Measurements from ENCODE around the gene PLS1.
"Not testable (repeated sequence)": the region's sequence is repeated elsewhere in the genome, so short reads cannot be mapped to it uniquely, and the experiment has no call there.

Gene PLS1

GRCh38 chr3:142586803-142587406 is 9.3 kb upstream of the PLS1 start:
- H3K4me3 ChIP-seq (ENCODE audit: low read length): no peak overlapping the region
- TF ChIP-seq CTCF (conservative IDR thresholded peaks at IDR 0.05; ENCODE audit: low read depth, low read length): peak; percentile 66
- DNase-seq (ENCODE audit: low read depth): peak; percentile 51

- DNase-seq (ENCODE audit: low read depth): no peak
- no peak for TF ChIP-seq CTCF (conservative IDR thresholded peaks at IDR 0.05; ENCODE audit: low read depth, low read length)
- H3K4me3 ChIP-seq (ENCODE audit: low read length): no peak overlapping the region
Measured at GRCh38 chr3:142588703-142589102, 7.5 kb upstream of the PLS1 start.

- not testable (repeated sequence) for DNase-seq (ENCODE audit: low read depth); H3K4me3 ChIP-seq (ENCODE audit: low read length)
Measured at GRCh38 chr3:142592268-142592667, 3.9 kb upstream of the PLS1 start.

GRCh38 chr3:142595141-142595540 is 1.1 kb upstream of the PLS1 start:
- H3K4me3 ChIP-seq (ENCODE audit: low read length): no peak overlapping the region
- TF ChIP-seq CTCF (conservative IDR thresholded peaks at IDR 0.05; ENCODE audit: low read depth, low read length): no peak
- DNase-seq (ENCODE audit: low read depth): no peak

- peak; percentile 96 for DNase-seq (ENCODE audit: low read depth)
- H3K4me3 ChIP-seq (ENCODE audit: low read length): peak overlapping the region; percentile 82
- no peak for TF ChIP-seq CTCF (conservative IDR thresholded peaks at IDR 0.05; ENCODE audit: low read depth, low read length)
Measured at GRCh38 chr3:142595581-142595950, 627 bp upstream of the PLS1 start.

- TF ChIP-seq CTCF (conservative IDR thresholded peaks at IDR 0.05; ENCODE audit: low read depth, low read length): no peak
- no peak for DNase-seq (ENCODE audit: low read depth)
- peak overlapping the region; percentile 82 for H3K4me3 ChIP-seq (ENCODE audit: low read length)
Measured at GRCh38 chr3:142596726-142597088, 514 bp downstream of the PLS1 start.

- DNase-seq (ENCODE audit: low read depth): no peak
- TF ChIP-seq CTCF (conservative IDR thresholded peaks at IDR 0.05; ENCODE audit: low read depth, low read length): no peak
- no peak overlapping the region for H3K4me3 ChIP-seq (ENCODE audit: low read length)
Measured at GRCh38 chr3:142597906-142598305, 1.7 kb downstream of the PLS1 start.

- no peak overlapping the region for H3K4me3 ChIP-seq (ENCODE audit: low read length)
- TF ChIP-seq CTCF (conservative IDR thresholded peaks at IDR 0.05; ENCODE audit: low read depth, low read length): no peak
- no peak for DNase-seq (ENCODE audit: low read depth)
Measured at GRCh38 chr3:142601713-142602112, 5.5 kb downstream of the PLS1 start.

Measured in retinal pigment epithelial cell (primary cell).